B cell (primary cell): ENCODE data around the gene ZNF428. TPM values are rescaled to one million over a fixed set of nuclear protein-coding genes. Genes with fewer than 3 reads are reported as not detected.

Experiments used
- ATAC-seq: fragments of 200-7000 bp; cut with Tn5 transposase; one replicate; pipeline ENCODE4 v1.10.0; 2021; ENCODE audit warnings: low read depth, mild to moderate bottlenecking, moderate number of reproducible peaks, moderate library complexity
- CTCF ChIA-PET: fragments of 350-600 bp; sonication (Branson Sonifier 250); formaldehyde crosslinking; loops from one replicate; lab custom pipeline; 2021; ENCODE audit warnings: antibody characterized with exemption, inconsistent platforms; lab: Charles Lee
- POLR2A ChIA-PET: fragments of 350-600 bp; sonication (Branson Sonifier 250); formaldehyde crosslinking; loops from one replicate; lab custom pipeline; 2021; ENCODE audit warnings: antibody characterized with exemption; lab: Charles Lee
- DNase-seq: peaks from one replicate; pipeline ENCODE4 v3.0.0; 2013
- H2AFZ ChIP-seq: 2 replicates; pipeline ENCODE4 v1.6.1; 2012; ENCODE audit warnings: mild to moderate bottlenecking, low read depth, low read length; ENCODE audit not compliant: insufficient read depth, poor library complexity, severe bottlenecking
- H3K27ac ChIP-seq, 2 donors: 1 replicate in 1 of 2; 2 replicates in 1 of 2; pipeline ENCODE4 v1.5.1; 2012 to 2013; ENCODE audit warnings: low read length in 2 of 2, mild to moderate bottlenecking in 2 of 2, moderate library complexity in 1 of 2
- H3K27me3 ChIP-seq, 4 experiments: fragments of 200-600 bp in 1 of 4; sonication (generic) in 1 of 4; replicated peaks in 1 of 4; 1 replicate in 2 of 4; 2 replicates in 2 of 4; pipeline versions ENCODE4 v1.6.1 to v1.7.0; 2013 to 2016; ENCODE audit warnings: low read length in 3 of 4, mild to moderate bottlenecking in 2 of 4, mixed read lengths in 1 of 4, moderate library complexity in 1 of 4; ENCODE audit not compliant: insufficient read depth in 4 of 4, control insufficient read depth in 3 of 4; ENCODE audit errors: control extremely low read depth in 1 of 4
- H3K36me3 ChIP-seq, 2 experiments: replicated peaks in 1 of 2; 1 replicate in 1 of 2; 2 replicates in 1 of 2; pipeline versions ENCODE4 v1.6.1 to v1.7.1; 2013; ENCODE audit warnings: low read length in 1 of 2; ENCODE audit not compliant: insufficient read depth in 2 of 2, control insufficient read depth in 1 of 2; ENCODE audit errors: control extremely low read depth in 1 of 2, extremely low read depth in 1 of 2
- H3K4me1 ChIP-seq, 2 donors: fragments of 200-600 bp in 1 of 2; sonication (generic) in 1 of 2; 1 replicate in 1 of 2; 2 replicates in 1 of 2; pipeline versions ENCODE4 v1.5.1 to v1.6.1; 2013 to 2017; ENCODE audit warnings: low read length in 2 of 2; ENCODE audit not compliant: control insufficient read depth in 2 of 2, insufficient read depth in 2 of 2
- H3K4me2 ChIP-seq: replicated peaks from 2 replicates; pipeline ENCODE3; 2012; ENCODE audit warnings: mild to moderate bottlenecking, low read depth, low read length; ENCODE audit not compliant: poor library complexity, severe bottlenecking
- H3K4me3 ChIP-seq, 5 experiments: fragments of 200-600 bp in 1 of 5; sonication (generic) in 1 of 5; 1 replicate in 3 of 5; 2 replicates in 2 of 5; pipeline versions ENCODE4 v1.5.1 to v1.7.0; 2011 to 2016; ENCODE audit warnings: low read length in 4 of 5, mild to moderate bottlenecking in 4 of 5, low read depth in 2 of 5, control low read depth in 1 of 5, moderate library complexity in 1 of 5; ENCODE audit not compliant: insufficient read depth in 1 of 5; ENCODE audit errors: control extremely low read depth in 1 of 5, extremely low read depth in 1 of 5
- H3K79me2 ChIP-seq: fragments of 200-600 bp; sonication (generic); one replicate; pipeline ENCODE4 v1.6.0; 2016; ENCODE audit warnings: low read length; ENCODE audit not compliant: control insufficient read depth, insufficient read depth
- H3K9ac ChIP-seq: fragments of 200-600 bp; sonication (generic); 2 replicates; pipeline ENCODE4 v1.6.1; 2017; ENCODE audit warnings: mild to moderate bottlenecking, low read length, moderate library complexity
- H3K9me3 ChIP-seq, 3 donors: one replicate each; pipeline versions ENCODE4 v1.6.1 to v1.7.1; 2013; ENCODE audit warnings: low read length in 2 of 3; ENCODE audit not compliant: control insufficient read depth in 2 of 3, insufficient read depth in 1 of 3; ENCODE audit errors: control extremely low read depth in 1 of 3
- H4K20me1 ChIP-seq: 2 replicates; pipeline ENCODE4 v1.6.0; 2012; ENCODE audit warnings: mild to moderate bottlenecking, low read length; ENCODE audit not compliant: insufficient read depth, control insufficient read depth, poor library complexity, severe bottlenecking
- H3K27ac Mint-ChIP-seq: one replicate; pipeline ENCODE4 v1.8.0; 2021; ENCODE audit warnings: mixed read lengths
- H3K27me3 Mint-ChIP-seq: one replicate; pipeline ENCODE4 v1.8.0; 2021; ENCODE audit warnings: mixed read lengths
- H3K4me1 Mint-ChIP-seq: one replicate; pipeline ENCODE4 v1.8.0; 2021; ENCODE audit warnings: mixed read lengths
- H3K4me3 Mint-ChIP-seq: one replicate; pipeline ENCODE4 v1.8.0; 2021; ENCODE audit warnings: mixed read lengths
- H3K9me3 Mint-ChIP-seq: one replicate; pipeline ENCODE4 v1.8.0; 2022; ENCODE audit warnings: mixed read lengths; ENCODE audit not compliant: insufficient read depth
- CTCF ChIP-seq: fragments of 200-600 bp; IDR thresholded peaks from one replicate; pipeline ENCODE4 v1.8.0; 2022; ENCODE audit warnings: antibody characterized with exemption, mild to moderate bottlenecking
- EZH2 ChIP-seq: IDR thresholded peaks from 2 replicates; pipeline ENCODE4 v1.6.1; 2012; ENCODE audit warnings: borderline replicate concordance, low read depth, mild to moderate bottlenecking, moderate library complexity, low read length; ENCODE audit not compliant: insufficient read depth, poor library complexity, severe bottlenecking
- WGBS: methylation state at CpG from one replicate; pipeline ENCODE4 v1.1.5; 2013; ENCODE audit warnings: missing lambda C conversion rate; ENCODE audit not compliant: insufficient coverage; 5-methylcytosine and 5-hydroxymethylcytosine counted together
- intact Hi-C: fragments of 100-400 bp; cut with micrococcal nuclease; formaldehyde crosslinking; loops from one replicate; pipeline ENCODE4 v1.10.0; 2022
- polyA plus RNA-seq: library from polyadenylated mRNA; depleted of rRNA; stranded (reverse); fragments of >200 nt; gene quantifications from 2 replicates; pipeline ENCODE4 v1.2.3, GENCODE V29; 2012
- total RNA-seq, 2 donors: library from RNA; stranded (reverse); fragments of 120-200 nt in 1 of 2; gene quantifications; 1 replicate in 1 of 2; 2 replicates in 1 of 2; pipeline versions ENCODE4 v1.2.3 to v1.2.4, GENCODE V29; 2013 to 2022

The ZNF428 gene
- total and polyA plus RNA-seq, 2 donors (not counting 1 experiment from before 2014, with no cell fraction given) = 16.9 to 19.7 TPM

GRCh38 chr19:43631491-43631890 is 12.1 kb upstream of the ZNF428 start:
- DNase-seq (no peak), ATAC-seq (no peak)
- TF ChIP-seq CTCF = no peak
- TF ChIP-seq EZH2 = no peak
- Histone ChIP-seq H2AFZ (no peak overlapping the region), H4K20me1 (no peaks in the 10 kb centered on the region), H3K4me1 (peaks cover 3 to 6% of the 10 kb centered on the region in 2 donors), H3K9me3 (peaks cover 0 to 6% (median 0%) of the 10 kb centered on the region in 3 donors), H3K79me2 (no peaks in the 10 kb centered on the region), H3K27ac (no peak overlapping the region), H3K27me3 (peaks cover 0 to 26% (median 9%) of the 10 kb centered on the region in 4 experiments), H3K36me3 (no peaks in the 10 kb centered on the region), H3K4me2 (no peak overlapping the region), H3K4me3 (no peak overlapping the region), H3K9ac (no peak overlapping the region)
- Mint-ChIP-seq H3K9me3 (no peaks in the 10 kb centered on the region), H3K4me3 (no peak overlapping the region), H3K4me1 (peaks cover 4% of the 10 kb centered on the region), H3K27ac (no peak overlapping the region), H3K27me3 (peaks cover 27% of the 10 kb centered on the region)
- ChIA-PET CTCF (no interaction called here), POLR2A (no interaction called here)
- 91% methylated on average over 3 of the region's 5 CpGs for WGBS
- intact Hi-C loops = no loop called here

- intact Hi-C loops = no loop called here
- H3K27me3 ChIP-seq = peaks cover 0 to 14% (median 7%) of the 10 kb centered on the region in 4 experiments
- no peak overlapping the region for H3K27ac Mint-ChIP-seq
- peaks cover 3% of the 10 kb centered on the region for H4K20me1 ChIP-seq
- DNase-seq (no peak), ATAC-seq (no peak)
- no peak overlapping the region for H3K4me3 ChIP-seq
- no peaks in the 10 kb centered on the region for H3K79me2 ChIP-seq
- H3K9ac ChIP-seq = no peak overlapping the region
- CTCF ChIA-PET = interaction anchor here (1.2 to 1.5 kb wide), 2 partner anchors 22 to 182 kb away, joined by 3 to 6 read pairs; no protein-coding TSS in a partner anchor
- no peak for TF ChIP-seq CTCF
- H3K4me1 ChIP-seq = peaks cover 6 to 7% of the 10 kb centered on the region in 2 donors
- peaks cover 7% of the 10 kb centered on the region for H3K4me1 Mint-ChIP-seq
- peaks cover 0 to 23% (median 0%) of the 10 kb centered on the region in 3 donors for H3K9me3 ChIP-seq
- H3K36me3 ChIP-seq = no peaks in the 10 kb centered on the region
- no peak overlapping the region for H3K27ac ChIP-seq
- peaks cover 28% of the 10 kb centered on the region for H3K27me3 Mint-ChIP-seq
- no peak overlapping the region for H2AFZ ChIP-seq
- WGBS = 90% methylated on average over 2 of the region's 3 CpGs
- no peaks in the 10 kb centered on the region for H3K9me3 Mint-ChIP-seq
- POLR2A ChIA-PET = no interaction called here
- H3K4me3 Mint-ChIP-seq = no peak overlapping the region
- no peak overlapping the region for H3K4me2 ChIP-seq
These were observed 9.4 kb upstream of the ZNF428 start for GRCh38 chr19:43628646-43629326.
